OCI-LY7 (cell line): Measurements from ENCODE around the gene ENTPD7. TPM values are rescaled to one million over a fixed set of nuclear protein-coding genes. Genes with fewer than 3 reads are reported as not detected.

Experiments
- BruUV-seq: library from RNA; stranded (reverse); fragments of 400-500 nt; replicated peaks from 2 replicates; lab custom pipeline; 2021; lab: Mats Ljungman, UMichigan
- CTCF ChIA-PET: fragments of 300-600 bp; sonication (Branson Sonifier 250); formaldehyde crosslinking; loops from one replicate; lab custom pipeline; 2022; ENCODE audit warnings: antibody characterized with exemption; ENCODE audit not compliant: unreplicated experiment; lab: Charles Lee
- POLR2A ChIA-PET: fragments of 300-600 bp; sonication (Branson Sonifier 250); formaldehyde crosslinking; loops from one replicate; lab custom pipeline; 2022; ENCODE audit warnings: antibody characterized with exemption; lab: Charles Lee
- DNase-seq: peaks from one replicate; pipeline ENCODE4 v3.0.0-alpha.2; 2015; ENCODE audit warnings: low spot score
- H2AFZ ChIP-seq: fragments of 200-600 bp; sonication (generic), shearing (Covaris generic); 2 replicates; pipeline ENCODE4 v1.6.1; 2014; ENCODE audit warnings: mild to moderate bottlenecking, antibody characterized with exemption, low read length, moderate library complexity
- H3K27ac ChIP-seq: fragments of 200-600 bp; sonication (generic); 2 replicates; pipeline ENCODE4 v1.5.1; 2014; ENCODE audit warnings: mixed run types, low read depth, mild to moderate bottlenecking, moderate library complexity, low read length, inconsistent platforms; ENCODE audit not compliant: poor library complexity, severe bottlenecking
- H3K36me3 ChIP-seq: fragments of 200-600 bp; sonication (generic); 2 replicates; pipeline ENCODE4 v1.6.1; 2014; ENCODE audit warnings: mild to moderate bottlenecking, antibody characterized with exemption, low read length, moderate library complexity, mixed read lengths; ENCODE audit not compliant: insufficient read depth
- H3K4me1 ChIP-seq: fragments of 200-600 bp; sonication (generic); 2 replicates; pipeline ENCODE4 v1.5.1; 2014; ENCODE audit warnings: mild to moderate bottlenecking, low read length; ENCODE audit not compliant: insufficient read depth, poor library complexity, severe bottlenecking
- H3K4me2 ChIP-seq: fragments of 200-600 bp; sonication (generic); 2 replicates; pipeline ENCODE4 v1.6.1; 2014; ENCODE audit warnings: mild to moderate bottlenecking, low read length
- H3K4me3 ChIP-seq: fragments of 200-600 bp; sonication (generic); 2 replicates; pipeline ENCODE4 v1.5.1; 2014; ENCODE audit warnings: mild to moderate bottlenecking, low read depth, low read length; ENCODE audit not compliant: poor library complexity, severe bottlenecking
- H3K79me2 ChIP-seq: fragments of 200-600 bp; sonication (generic); 2 replicates; pipeline ENCODE4 v1.6.1; 2016; ENCODE audit warnings: low read depth, mild to moderate bottlenecking, low read length, moderate library complexity, mixed read lengths; ENCODE audit not compliant: insufficient read depth
- H3K9me2 ChIP-seq: fragments of 200-600 bp; sonication (generic); 2 replicates; pipeline ENCODE4 v1.6.1; 2016; ENCODE audit warnings: mild to moderate bottlenecking, low read length, mixed read lengths; ENCODE audit not compliant: insufficient read depth
- H3K9me3 ChIP-seq: fragments of 200-600 bp; sonication (generic); 2 replicates; pipeline ENCODE4 v1.6.1; 2014; ENCODE audit warnings: mild to moderate bottlenecking, mixed run types, low read length, mixed read lengths
- H4K20me1 ChIP-seq: fragments of 200-600 bp; sonication (generic); 2 replicates; pipeline ENCODE4 v1.6.1; 2014; ENCODE audit warnings: mild to moderate bottlenecking, antibody characterized with exemption, low read length, moderate library complexity, mixed read lengths; ENCODE audit not compliant: insufficient read depth
- CTCF ChIP-seq: fragments of 200-600 bp; sonication (generic); conservative IDR thresholded peaks from 2 replicates; pipeline ENCODE4 v1.5.1; 2014; ENCODE audit warnings: mild to moderate bottlenecking, antibody characterized with exemption, low read length, moderate library complexity, mixed read lengths
- EZH2phosphoT487 ChIP-seq: fragments of 200-600 bp; sonication (generic); IDR thresholded peaks from 2 replicates; pipeline ENCODE4 v1.6.1; 2018; ENCODE audit warnings: low read depth, borderline replicate concordance, mild to moderate bottlenecking, mixed run types, antibody characterized with exemption, low read length, moderate library complexity, mixed read lengths
- intact Hi-C: fragments of 100-400 bp; cut with micrococcal nuclease; formaldehyde crosslinking; loops from one replicate; pipeline ENCODE4 v1.10.0; 2022; ENCODE audit not compliant: unreplicated experiment
- total RNA-seq, 2 experiments: library from RNA; depleted of rRNA in 1 of 2; stranded (reverse); fragments of >200 nt in 1 of 2; shearing (Covaris generic) in 1 of 2; gene quantifications; 2 replicates each; pipeline ENCODE4 v1.2.3, GENCODE V29; 2014 to 2022

The ENTPD7 gene
- total RNA-seq, 2 experiments from 2014 or later = 3.3 to 7.6 TPM

- H2AFZ ChIP-seq = no peak overlapping the region
- no peak for DNase-seq
- no peak for TF ChIP-seq CTCF
- no peak for TF ChIP-seq EZH2phosphoT487
- no peak overlapping the region for H3K27ac ChIP-seq
- intact Hi-C loops = no loop called here
- no peak overlapping the region for H3K4me2 ChIP-seq
- no peaks in the 10 kb centered on the region for H3K9me3 ChIP-seq
- no peak overlapping the region for H3K4me3 ChIP-seq
- no peaks in the 10 kb centered on the region for H3K9me2 ChIP-seq
- no TSS peak for BruUV-seq
- H3K79me2 ChIP-seq = no peaks in the 10 kb centered on the region
- no peaks in the 10 kb centered on the region for H4K20me1 ChIP-seq
- no peaks in the 10 kb centered on the region for H3K4me1 ChIP-seq
- POLR2A ChIA-PET = interaction anchor here (0.5 to 1.7 kb wide), 5 partner anchors 10 to 425 kb away, joined by 3 to 4 read pairs (median 3); no protein-coding TSS in a partner anchor
- H3K36me3 ChIP-seq = no peaks in the 10 kb centered on the region
- CTCF ChIA-PET = no interaction called here
Observed at GRCh38 chr10:99660662-99661376, 1.5 kb downstream of the ENTPD7 start.

- no peaks in the 10 kb centered on the region for H4K20me1 ChIP-seq
- no peaks in the 10 kb centered on the region for H3K4me1 ChIP-seq
- DNase-seq = no peak
- H3K36me3 ChIP-seq = no peaks in the 10 kb centered on the region
- H3K4me3 ChIP-seq = no peak overlapping the region
- H3K9me3 ChIP-seq = no peaks in the 10 kb centered on the region
- H3K27ac ChIP-seq = no peak overlapping the region
- TF ChIP-seq CTCF (no peak), EZH2phosphoT487 (no peak)
- POLR2A ChIA-PET = interaction anchor here (0.5 to 0.7 kb wide), 4 partner anchors 70 to 424 kb away, joined by 3 to 4 read pairs (median 3); no protein-coding TSS in a partner anchor
- no TSS peak for BruUV-seq
- CTCF ChIA-PET = interaction anchor here (1.0 kb wide), 1 partner anchor 71 kb away, joined by 3 read pairs; the partner anchor contains the start of genes COX15 and CUTC
- H3K9me2 ChIP-seq = no peaks in the 10 kb centered on the region
- no peak overlapping the region for H2AFZ ChIP-seq
- no peaks in the 10 kb centered on the region for H3K79me2 ChIP-seq
- no peak overlapping the region for H3K4me2 ChIP-seq
- intact Hi-C loops = no loop called here
Observed at GRCh38 chr10:99661377-99661763, 2.1 kb downstream of the ENTPD7 start.

GRCh38 chr10:99665304-99665703 lies 6.0 kb downstream of the ENTPD7 start:
- Histone ChIP-seq H3K4me1 (no peaks in the 10 kb centered on the region), H3K4me2 (no peak overlapping the region), H3K36me3 (no peaks in the 10 kb centered on the region), H3K27ac (no peak overlapping the region), H2AFZ (no peak overlapping the region), H4K20me1 (no peaks in the 10 kb centered on the region), H3K79me2 (no peaks in the 10 kb centered on the region), H3K9me2 (no peaks in the 10 kb centered on the region), H3K4me3 (no peak overlapping the region), H3K9me3 (no peaks in the 10 kb centered on the region)
- intact Hi-C loops = no loop called here
- BruUV-seq = no TSS peak
- ChIA-PET POLR2A (interaction anchor here (0.7 kb wide), 1 partner anchor 191 kb away, joined by 3 read pairs; no protein-coding TSS in a partner anchor), CTCF (no interaction called here)
- TF ChIP-seq EZH2phosphoT487 (no peak), CTCF (no peak)
- DNase-seq = no peak
